ENCODE results near the gene FOXA2. TPM values are rescaled to one million over a fixed set of nuclear protein-coding genes. Genes with fewer than 3 reads are reported as not detected.

FOXA2 gene
- not detected in 2 replicates for total RNA-seq

DNA sequence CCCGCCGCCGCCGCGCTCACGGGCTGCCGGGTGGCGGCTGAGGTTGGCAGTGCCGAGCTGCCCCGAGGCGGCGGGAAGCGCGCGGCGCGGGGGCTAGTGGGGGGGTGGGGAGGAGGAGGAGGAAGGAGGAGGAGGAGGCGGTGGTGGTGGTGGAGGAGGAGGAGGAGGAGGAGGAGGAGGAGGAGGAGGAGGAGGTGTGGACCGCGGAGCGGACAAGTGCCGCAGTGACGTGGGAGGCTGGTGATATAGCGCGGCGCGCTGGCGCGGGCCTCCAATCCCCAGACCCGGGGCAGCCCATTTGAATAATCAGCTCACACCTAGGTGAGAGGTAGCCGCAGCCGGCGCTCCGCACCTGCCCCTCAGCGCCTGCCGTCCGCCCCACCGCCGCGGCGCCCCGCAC lies at the start of gene FOXA2:
TSS of gene FOXA2 (minus strand) at position 51 of the 400 bp plus-strand sequence. CDS start 294 bp downstream, outside the sequence.

All from epithelial cell of umbilical artery (primary cell).